ENCODE data around the gene FANCD2.

DNA sequence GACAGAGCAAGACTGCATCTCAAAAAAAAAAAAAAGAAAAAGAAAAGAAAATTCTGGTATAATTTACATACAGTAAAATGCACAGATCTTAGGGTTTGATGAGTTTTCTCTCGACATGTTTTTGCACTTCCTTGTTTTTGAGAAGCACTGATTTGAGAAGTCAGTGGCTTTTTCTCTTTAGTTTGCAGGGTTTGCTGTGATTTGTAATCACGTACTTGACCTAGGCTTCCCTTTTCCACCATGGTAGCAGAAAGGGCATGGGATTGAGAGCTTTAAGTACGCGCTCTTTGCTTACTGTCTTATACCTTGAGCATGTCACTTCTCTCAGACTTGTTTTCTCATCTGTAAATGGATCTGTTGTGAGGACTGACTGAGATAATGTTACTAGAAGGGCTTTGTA is 119.4 kb downstream of the FANCD2 start:
- no peak for TF ChIP-seq EZH2 (IDR thresholded peaks at IDR 0.05; ENCODE audit: borderline replicate concordance, low read length)
- TF ChIP-seq, protein P1, sequence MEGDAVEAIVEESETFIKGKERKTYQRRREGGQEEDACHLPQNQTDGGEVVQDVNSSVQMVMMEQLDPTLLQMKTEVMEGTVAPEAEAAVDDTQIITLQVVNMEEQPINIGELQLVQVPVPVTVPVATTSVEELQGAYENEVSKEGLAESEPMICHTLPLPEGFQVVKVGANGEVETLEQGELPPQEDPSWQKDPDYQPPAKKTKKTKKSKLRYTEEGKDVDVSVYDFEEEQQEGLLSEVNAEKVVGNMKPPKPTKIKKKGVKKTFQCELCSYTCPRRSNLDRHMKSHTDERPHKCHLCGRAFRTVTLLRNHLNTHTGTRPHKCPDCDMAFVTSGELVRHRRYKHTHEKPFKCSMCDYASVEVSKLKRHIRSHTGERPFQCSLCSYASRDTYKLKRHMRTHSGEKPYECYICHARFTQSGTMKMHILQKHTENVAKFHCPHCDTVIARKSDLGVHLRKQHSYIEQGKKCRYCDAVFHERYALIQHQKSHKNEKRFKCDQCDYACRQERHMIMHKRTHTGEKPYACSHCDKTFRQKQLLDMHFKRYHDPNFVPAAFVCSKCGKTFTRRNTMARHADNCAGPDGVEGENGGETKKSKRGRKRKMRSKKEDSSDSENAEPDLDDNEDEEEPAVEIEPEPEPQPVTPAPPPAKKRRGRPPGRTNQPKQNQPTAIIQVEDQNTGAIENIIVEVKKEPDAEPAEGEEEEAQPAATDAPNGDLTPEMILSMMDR (conservative IDR thresholded peaks at IDR 0.05 in 1 of 2, IDR thresholded peaks at IDR 0.05 in 1 of 2; ENCODE audit: extremely low read depth in 1 of 2, insufficient read depth in 1 of 2, low read depth in 1 of 2, low read length in 2 of 2), result no peak
